GM23248 (cell line): Measurements from ENCODE around the gene IFT88.

Experiments used
- EZH2 ChIP-seq: fragments of 200-600 bp; sonication (generic); IDR thresholded peaks from 2 replicates; pipeline ENCODE4 v1.6.1; 2018; ENCODE audit warnings: antibody characterized with exemption, mild to moderate bottlenecking; ENCODE audit not compliant: insufficient read depth, poor library complexity, severe bottlenecking
- EZH2phosphoT487 ChIP-seq: fragments of 200-600 bp; sonication (generic); IDR thresholded peaks from 2 replicates; pipeline ENCODE4 v1.6.1; 2018; ENCODE audit warnings: antibody characterized with exemption, moderate library complexity, mild to moderate bottlenecking, low read depth; ENCODE audit not compliant: insufficient read depth

- no peak for TF ChIP-seq EZH2
- TF ChIP-seq EZH2phosphoT487: no peak
Measured at GRCh38 chr13:20673715-20674114, 106.8 kb downstream of the IFT88 start.
